Skeletal muscle tissue (tissue), 1 donor: ENCODE data around the gene GAGE10. TPM values are rescaled to one million over a fixed set of nuclear protein-coding genes. Genes with fewer than 3 reads are reported as not detected.

Experiments used
- total RNA-seq: library from RNA; depleted of rRNA; stranded (reverse); fragments of >200 nt; gene quantifications from one replicate; pipeline ENCODE4 v1.2.3, GENCODE V29; 2014

GAGE10 gene
- total RNA-seq, 1 donor from 2014 or later, result not detected

Other genes with a start within 250 kb of the GAGE10 start
- 0.52 TPM for gene CCDC120, start 244.6 kb upstream of the GAGE10 start, total RNA-seq
- gene PRAF2, start 229.6 kb upstream of the GAGE10 start, total RNA-seq, result 4.7 TPM
- 26.6 TPM for gene WDR45, start 223.8 kb upstream of the GAGE10 start, total RNA-seq
- gene GPKOW, start 179.9 kb upstream of the GAGE10 start, total RNA-seq, result 20.4 TPM
- 2.1 TPM for gene MAGIX, start 140.9 kb upstream of the GAGE10 start, total RNA-seq
- gene PLP2, start 131.7 kb upstream of the GAGE10 start, total RNA-seq, result 19.3 TPM
- 2.6 TPM for gene PRICKLE3, start 117.3 kb upstream of the GAGE10 start, total RNA-seq
- gene SYP, start 103.5 kb upstream of the GAGE10 start, total RNA-seq, result 1.0 TPM
- not detected for gene CACNA1F, start 70.3 kb upstream of the GAGE10 start, total RNA-seq
- gene CCDC22, start 68.2 kb upstream of the GAGE10 start, total RNA-seq, result 5.7 TPM
- gene FOXP3, start 38.9 kb upstream of the GAGE10 start, total RNA-seq, result not detected
- 6.8 TPM for gene PPP1R3F, start 33.9 kb upstream of the GAGE10 start, total RNA-seq
- not detected for gene GAGE12J, start 18.4 kb downstream of the GAGE10 start, total RNA-seq
- not detected for gene GAGE13, start 27.9 kb downstream of the GAGE10 start, total RNA-seq
- gene GAGE12C, start 228.5 kb downstream of the GAGE10 start, total RNA-seq, result not detected
- gene GAGE12D, start 238.1 kb downstream of the GAGE10 start, total RNA-seq, result not detected
- not detected for gene GAGE12E, start 247.6 kb downstream of the GAGE10 start, total RNA-seq